ENCODE measurements around the gene GBE1. TPM values are rescaled to one million over a fixed set of nuclear protein-coding genes. Genes with fewer than 3 reads are reported as not detected.
"Not testable (repeated sequence)": the region's sequence is repeated elsewhere in the genome, so short reads cannot be mapped to it uniquely, and the experiment has no call there.

The GBE1 gene
- polyA plus RNA-seq, 1 donor = 10.0 TPM

DNA sequence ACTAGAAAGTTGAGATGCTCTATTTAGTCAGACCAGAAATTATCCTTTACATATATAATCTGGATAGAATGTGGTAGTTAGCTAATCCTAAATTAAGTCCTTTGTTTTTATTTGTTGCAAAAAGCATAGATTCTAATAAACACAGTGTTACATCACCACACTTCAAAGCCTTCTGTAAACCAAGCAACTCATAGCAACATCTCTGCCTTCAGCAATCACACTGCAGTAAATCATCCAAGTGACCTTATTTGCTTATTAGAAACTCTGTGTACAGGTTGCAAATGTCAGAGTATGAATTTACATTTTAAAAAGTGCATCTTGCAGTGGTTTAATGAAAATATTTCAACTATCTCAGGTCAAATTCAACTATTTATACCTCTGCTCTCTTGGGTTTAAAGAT is 242.5 kb downstream of the GBE1 start:
- DNase-seq = no peak

DNA sequence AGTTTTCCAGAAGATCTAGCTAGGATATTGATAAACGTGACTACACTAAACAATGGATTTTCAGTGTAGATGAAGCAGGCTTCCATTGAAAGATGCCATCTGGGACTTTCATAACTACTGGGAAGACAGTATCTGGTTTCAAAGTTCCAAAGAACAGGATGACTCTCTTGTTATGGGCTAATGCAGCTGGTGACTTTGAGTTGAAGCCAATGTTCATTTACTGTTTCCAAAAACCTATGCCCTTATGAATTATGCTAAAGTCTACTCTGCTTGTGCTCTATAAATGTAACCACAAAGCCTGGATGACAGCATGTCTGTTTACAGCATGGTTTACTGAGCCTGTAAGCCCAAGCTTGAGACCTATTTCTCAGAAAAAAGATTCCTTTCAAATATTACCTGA is 245.4 kb downstream of the GBE1 start:
- DNase-seq = no peak

DNA sequence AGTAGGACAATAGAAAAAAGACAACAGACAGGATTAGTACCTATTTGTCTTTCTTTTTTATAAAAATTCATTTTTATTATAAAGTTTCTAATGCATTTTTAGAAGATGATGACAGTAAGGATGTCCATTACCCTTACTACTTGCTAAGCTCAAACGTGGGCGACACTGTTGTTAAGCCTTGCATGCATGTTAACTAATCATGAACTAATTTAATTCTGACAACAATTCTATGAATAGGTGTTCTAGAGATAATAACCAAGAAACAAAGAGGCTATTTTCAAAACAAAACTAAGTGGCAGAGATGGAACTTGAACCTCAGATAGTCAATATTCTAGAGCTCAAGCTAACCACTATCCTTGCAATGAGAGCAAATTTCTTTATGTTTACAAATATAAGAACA is 247.9 kb downstream of the GBE1 start:
- DNase-seq = no peak

DNA sequence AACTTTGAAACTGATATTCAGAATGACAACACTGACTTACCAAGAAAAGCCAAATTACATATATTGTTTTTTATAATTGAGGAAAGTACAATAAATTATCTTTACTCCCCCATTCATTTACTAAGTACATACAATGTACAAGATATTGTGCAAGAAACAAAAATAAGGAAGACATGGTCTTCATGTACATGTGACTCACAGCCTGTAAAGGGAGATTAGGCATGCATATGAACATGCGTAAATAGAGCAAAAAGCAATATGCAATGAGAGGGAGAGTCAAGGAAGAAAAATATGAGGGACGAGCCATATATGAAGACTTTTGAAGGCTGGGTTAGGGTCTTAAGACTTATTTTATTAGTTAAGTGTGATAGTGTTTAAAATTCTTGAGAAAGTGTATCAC is 258.4 kb downstream of the GBE1 start:
- no peak for DNase-seq

DNA sequence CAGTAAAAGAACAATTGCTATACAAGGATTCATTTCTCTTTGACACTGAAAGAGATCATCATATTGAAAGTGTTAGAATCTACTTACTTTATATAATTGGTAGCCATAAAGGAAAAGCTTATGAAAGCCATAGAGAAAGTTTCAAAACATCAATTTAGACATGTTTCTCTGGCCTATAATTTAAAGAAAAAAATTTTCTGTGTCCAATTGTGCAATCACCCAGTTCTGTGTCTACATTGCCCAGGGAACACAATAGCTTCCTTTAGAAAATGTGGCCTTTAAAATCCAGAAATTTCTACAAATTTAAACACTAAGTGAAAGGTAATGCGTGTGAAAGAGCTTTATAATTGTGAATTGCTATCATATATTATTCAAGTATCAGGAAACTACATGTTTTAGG is 259.2 kb downstream of the GBE1 start:
- no peak for DNase-seq

DNA sequence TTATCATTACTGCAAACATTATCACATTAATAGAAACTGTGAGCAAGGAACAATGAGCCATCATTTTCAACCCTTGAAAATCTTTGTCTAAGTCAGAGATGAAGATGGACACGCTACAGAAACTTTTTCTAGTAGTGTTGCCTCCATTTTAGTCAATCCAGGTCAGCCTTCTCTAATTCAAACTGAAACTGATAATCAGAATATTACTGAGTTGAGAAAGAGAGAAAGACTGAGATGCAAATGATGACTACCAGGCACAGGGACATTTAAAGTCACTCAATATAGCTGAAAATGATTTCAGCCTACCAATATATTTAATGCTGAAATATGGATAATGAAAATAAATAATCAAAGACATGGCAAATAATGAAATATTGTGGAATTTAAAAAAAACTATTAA is 261.4 kb downstream of the GBE1 start:
- DNase-seq = no peak

DNA sequence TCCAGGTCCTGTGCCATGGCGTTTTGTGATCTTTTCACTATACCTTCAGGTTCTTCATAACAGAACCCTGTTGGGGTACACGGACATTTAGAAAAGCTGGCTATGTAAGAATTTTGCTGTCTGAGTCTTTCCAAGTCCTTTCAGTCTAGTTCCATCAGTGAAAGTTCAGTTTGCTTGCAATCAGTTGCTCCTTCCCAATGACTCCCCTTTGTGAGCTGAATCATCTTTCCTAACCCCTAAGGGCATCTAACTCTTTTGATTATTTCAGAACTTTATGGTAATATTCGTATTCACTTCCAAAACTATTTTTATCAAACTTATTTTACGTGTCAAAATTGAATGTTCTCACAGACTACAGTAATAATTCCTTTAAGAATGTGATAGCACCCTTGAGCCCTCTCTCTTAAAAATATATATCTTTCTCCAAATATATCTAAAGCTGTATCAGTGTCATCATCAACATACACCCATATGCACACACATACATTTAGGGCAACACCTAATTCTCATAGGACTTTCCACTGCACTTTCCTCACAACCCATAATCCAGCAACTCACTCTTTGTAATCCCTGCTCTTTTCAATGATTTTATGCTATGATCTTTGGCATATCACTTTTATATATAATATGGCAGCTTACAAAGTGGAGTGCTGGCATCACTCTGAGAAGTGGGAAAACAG is 263.7 kb downstream of the GBE1 start:
- no peak for DNase-seq

DNA sequence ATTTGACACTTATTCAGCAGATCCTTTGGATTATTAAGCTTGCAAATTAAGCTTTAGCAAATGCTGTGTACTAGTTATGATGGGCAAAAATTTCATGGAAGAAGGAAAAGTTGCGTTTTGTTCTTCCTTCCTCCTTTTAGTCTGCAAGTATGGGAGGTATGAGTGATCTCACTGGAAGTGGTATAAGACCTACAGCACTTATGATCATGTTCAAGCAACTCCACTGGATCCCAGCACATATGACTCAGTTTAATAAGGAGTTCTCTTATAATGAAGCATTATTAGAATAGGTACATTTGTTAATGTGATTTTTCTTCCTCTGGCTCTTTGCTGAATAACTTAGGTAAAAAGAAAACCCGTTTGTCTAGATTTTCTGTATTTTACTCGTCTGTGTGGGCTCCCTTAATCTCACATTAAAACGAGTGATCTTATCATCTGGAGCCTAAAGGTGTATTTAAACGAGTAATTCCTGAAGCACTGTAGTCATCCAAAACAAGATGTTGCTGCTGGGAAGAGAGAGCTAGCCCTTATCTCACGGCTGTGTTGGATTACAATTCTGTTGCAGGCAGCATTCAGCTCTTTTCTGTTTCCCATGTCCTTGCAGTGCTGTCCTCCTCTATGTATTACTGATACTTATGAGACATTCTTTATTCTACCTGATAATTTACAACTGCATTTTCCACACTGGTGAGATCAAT is 264.9 kb downstream of the GBE1 start:
- DNase-seq = no peak

DNA sequence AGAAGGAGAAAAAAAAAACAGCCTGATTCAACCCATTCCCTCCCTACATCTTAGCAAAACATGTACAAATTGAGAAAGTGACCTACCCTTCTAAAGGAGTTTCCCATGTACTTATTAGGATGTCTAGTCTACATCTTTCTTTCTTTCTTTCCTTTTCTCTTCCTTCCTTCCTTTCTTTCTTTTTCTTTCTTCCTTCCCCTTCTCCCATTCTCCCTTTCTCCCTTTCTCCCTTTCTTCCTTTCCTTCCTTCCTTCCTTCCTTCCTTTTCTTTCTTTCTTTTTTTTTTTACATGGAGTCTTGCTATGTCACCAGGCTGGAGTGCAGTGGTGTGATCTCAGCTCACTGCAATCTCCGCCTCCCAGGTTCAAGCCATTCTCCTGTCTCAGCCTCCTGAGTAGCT is 269.0 kb downstream of the GBE1 start:
- not testable (repeated sequence) for DNase-seq

DNA sequence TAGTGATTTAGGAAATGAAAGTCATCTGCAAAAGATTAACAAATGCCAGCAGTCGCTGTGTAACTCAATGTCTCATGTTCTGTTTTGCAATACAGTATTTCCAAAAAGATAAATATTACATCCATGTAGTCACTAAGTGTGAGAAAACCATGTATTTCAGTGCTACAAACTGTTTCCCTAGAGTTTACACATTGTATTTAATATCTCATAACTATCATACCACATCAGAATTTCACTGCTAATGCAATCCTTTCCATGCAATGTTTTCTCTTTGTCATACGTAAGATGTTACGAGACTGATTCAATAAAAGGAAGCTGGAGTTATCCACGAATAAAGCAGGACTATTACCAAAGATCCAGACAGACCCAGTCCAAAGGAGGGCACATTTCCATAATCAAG is 269.4 kb downstream of the GBE1 start:
- DNase-seq = no peak

DNA sequence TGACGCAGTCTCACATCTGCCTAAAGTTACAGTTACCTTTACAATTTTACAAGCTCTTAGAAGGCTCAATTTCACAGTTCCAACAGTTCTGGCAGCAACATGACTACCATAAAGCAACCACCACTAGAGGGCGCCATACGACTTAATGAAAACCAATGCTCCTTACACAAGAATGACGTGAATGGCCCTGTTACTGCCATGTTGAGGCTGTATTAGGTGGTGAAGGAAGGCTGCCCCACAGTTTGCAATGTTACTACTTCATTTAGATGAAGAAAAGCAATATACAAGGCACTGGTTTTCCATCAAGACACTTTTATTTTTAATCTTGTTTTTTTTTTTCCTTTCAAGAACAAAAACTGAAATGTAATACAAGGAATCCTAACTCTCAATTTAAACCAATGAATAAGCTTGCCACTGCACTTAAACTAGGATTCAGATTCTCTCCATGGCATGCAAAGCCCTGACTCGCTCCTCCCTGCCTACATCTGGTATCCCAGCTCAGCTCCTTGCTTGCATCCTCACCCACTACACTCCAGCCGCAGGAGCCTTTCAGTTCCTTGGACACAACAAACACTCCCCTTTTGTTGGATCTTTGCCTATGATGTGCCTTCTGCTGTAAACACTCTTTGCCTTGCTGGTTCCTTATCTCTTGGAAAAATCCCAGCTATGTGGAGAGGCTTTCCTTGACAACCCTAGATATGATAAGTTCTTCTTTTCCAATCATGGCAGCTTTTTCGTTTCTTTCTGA is 270.7 kb downstream of the GBE1 start:
- peak; percentile 70 for DNase-seq

DNA sequence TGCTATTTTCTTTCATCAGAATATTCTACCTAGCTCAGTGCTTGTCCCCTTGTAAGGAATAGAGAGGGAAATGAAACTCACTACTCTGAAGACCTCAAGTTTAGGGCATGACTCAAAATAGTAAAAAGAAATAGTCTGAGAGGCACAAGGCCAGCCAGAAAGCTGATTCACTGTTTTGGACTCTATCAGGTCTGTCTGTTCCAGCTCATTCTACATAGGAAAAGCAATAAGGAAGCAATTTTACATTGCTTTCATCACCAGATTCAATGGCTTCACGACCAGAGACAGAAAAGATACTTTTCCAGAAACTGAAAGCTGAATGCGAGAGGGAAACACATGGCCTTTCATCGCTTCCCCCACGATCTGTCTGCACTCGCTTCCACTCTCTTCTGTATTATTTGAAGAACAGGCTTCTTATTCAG is 276.0 kb downstream of the GBE1 start:
- peak; percentile 78 for DNase-seq

DNA sequence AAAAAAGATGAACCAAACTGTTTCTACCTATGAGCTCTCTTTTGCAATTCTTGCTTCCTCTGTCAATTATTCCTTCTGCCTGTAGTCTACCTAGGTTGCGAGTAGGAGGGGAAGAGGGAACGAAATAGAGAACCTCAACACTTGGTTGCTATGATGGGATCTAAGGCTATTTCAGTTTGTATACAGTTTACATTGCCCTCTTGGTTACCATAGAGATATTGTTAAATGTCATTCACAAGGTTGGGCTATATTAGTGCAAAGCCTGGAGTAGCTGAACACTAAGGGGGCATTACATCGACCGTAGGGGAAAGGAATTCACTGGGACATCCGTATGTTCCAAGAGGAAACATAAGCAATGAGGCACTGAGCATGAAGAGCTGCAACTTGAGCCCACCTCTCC is 276.9 kb downstream of the GBE1 start:
- no peak for DNase-seq

DNA sequence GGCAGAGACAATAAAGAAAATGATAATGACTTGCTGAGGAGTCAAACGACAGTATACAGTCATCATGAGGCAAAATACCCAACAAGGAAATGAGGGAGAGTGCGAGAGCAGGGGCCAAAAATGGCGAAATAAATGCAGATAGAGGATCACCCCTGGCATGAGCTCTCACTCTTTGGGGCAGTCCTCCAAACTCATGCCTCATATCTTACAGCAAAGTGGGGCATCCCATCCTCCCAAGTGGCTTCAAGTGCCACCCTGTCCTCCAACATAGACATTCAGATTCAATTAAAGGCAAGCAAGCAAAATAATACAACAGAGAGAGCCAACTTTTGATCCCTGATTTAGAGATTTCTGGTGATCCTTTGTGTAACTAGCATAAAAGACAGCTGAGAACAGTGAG is 278.4 kb downstream of the GBE1 start:
- DNase-seq = no peak

DNA sequence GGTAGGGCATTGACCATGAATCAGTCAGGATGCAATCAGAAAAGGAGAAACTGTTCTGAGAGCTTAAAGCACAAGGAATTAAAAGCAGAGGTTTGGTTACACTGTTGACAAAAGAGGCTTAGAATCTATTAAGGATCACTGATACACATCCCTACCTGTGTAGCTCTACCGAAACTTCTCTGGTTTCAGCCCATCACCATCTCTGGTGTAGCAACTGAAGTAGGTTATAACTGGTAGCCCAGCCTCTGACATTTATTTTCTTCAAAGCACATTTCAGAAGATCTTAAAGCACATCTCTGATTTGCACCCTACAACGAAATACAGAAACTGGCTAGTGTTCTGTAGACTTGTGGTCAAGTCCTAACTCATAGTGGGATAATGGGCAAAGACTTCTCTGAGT is 283.7 kb downstream of the GBE1 start:
- no peak for DNase-seq

DNA sequence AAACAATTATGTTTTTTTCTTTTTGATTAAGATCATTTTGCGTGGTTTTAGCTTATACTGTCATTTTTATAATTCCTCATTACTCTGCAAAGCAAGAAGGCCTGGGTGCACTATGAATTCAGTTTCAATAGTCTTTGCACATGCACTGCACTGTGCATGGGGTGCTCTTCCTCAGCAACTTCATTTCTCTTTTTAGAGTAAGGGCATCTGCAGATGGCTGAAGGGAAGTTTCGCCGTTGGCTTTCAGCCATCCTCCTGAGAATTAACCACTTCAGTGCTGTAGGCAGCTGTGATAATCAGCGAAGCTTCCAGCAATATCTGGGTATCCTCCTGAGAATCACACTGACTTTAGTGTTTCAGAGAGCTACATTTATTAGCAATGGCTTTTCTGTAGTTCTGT is 284.8 kb downstream of the GBE1 start:
- DNase-seq = no peak

DNA sequence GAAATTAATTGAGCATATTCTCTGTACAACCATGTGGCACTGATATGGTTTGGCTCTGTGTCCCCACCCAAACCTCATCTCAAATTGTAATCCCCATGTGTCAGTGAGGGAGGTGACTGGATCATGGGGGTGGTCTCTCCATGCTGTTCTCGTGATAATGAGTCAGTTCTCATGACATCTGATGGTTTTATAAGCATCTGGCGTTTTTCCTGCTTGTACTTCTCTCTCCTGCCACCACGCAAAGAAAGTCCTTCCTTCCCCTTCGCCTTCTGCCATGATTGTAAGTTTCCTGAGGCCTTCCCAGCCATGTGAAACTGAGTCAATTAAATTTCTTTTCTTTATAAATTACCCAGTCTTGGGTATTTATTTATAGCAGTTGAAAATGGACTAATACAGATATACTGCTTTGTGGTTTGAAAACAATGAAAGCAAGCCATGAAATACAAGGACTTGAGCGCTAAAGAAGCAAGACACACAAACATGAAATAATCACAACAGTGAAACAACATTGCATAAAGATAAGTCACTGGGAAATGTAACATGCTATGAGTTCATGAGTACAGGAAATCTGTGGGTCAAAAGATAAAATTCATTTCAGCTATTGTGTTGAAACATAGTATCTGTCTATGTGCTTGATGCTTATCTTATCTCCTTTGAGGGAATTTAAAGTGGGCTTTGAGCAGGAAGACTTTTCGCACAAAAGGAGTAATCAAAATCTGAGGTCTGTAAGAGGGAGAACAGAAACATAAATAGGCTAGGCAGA is 288.7 kb downstream of the GBE1 start:
- no peak for DNase-seq

DNA sequence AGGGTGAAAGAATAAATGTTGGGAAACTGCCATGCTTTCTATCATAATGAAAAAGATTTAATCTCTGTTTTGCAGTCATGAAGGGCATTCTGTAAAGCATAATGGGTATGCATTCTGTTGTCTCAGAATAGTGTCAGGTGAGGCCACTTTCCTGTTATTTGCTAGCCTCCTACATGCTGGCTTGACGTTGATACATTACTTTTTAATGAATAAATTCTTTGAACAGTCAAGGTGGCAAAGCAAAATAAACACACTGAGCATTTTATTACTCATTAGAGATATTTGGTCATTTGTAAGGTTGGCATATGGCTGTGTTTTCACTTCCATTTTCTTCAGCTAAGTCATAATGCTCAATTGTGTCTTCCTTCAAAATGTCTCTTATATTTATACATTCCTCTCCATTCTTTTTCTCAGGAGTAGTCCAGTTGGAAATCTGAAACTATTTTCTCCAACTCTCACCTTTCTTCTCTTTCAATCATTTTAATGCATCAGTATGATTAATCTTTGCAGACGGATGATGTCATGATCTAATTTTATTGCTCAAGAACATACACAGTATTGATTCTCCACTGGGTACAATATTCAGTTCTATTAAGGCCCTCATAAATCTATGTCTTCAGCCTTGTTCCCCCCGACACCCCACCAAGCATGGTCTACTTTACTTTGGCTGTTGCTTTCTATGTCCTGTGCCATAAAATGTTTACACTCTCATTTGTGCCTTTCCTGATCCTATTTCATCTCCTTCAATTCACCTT is 290.7 kb downstream of the GBE1 start:
- DNase-seq = no peak

DNA sequence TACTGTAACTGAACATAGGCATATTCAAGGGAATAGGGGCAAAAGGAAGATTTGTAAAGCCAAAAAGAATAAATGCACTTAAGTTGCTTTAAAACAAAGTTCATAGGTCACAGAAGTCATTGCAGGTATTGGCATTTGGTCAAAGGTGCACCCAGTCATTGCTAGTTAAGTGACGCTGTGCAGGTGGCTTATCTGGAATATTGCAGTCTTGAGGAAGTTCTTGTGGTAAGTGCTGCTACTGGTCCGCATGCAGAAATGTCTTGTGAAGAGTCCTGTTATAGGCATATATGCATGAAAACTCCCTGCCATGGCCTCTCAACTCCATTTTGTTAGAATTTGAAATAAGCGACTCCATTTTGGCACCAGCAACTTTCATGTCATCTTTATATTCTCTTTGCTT is 293.1 kb downstream of the GBE1 start:
- no peak for DNase-seq

DNA sequence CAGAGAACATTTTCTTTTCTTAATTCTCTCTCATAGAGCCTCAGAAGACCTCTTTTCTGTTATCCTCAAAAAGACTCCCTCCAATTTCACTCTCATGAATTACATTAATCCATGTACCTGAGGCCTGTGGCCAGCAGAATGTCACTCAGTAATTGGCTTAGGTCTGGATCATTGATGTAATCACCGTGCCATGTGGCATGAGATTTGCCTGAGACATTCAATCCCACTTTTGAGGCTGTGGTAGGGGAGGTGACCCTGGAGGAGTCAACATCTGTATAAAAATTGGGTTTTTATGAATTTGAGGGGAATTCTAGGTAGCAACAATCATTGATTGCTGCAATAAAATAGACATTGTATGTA is 295.3 kb downstream of the GBE1 start:
- DNase-seq = no peak

DNA sequence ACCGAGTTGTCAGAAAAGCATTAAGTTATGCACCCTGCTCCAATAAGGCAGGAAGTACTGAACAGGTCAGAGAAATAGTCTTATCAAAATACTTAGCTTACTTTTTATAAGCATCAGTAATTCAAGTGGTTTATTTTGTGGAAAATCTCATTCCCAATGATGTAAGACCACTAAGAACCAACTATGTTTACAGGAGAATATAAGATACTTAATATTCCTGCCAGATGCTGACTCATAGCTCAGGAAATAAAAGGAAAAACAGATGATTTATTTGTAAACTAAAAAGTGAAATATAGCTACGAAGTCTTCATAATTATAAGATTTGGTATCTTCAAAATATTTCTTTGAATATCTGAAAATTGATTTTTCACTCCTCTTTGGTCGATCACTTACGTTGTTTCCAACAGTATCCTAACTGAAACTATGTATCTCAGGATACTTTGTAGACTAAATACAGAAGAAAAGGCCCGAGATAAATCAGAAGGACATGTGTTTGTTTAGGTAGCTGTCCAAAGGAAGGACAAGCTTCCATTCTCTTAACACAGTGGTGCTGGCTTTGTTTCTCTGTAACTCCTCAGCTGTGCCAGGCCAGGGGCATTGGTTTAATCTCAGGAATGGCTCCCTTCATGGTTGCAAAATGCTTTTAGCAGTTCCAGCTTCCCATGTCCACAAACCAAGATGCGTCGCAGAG is 295.8 kb downstream of the GBE1 start:
- DNase-seq = no peak

DNA sequence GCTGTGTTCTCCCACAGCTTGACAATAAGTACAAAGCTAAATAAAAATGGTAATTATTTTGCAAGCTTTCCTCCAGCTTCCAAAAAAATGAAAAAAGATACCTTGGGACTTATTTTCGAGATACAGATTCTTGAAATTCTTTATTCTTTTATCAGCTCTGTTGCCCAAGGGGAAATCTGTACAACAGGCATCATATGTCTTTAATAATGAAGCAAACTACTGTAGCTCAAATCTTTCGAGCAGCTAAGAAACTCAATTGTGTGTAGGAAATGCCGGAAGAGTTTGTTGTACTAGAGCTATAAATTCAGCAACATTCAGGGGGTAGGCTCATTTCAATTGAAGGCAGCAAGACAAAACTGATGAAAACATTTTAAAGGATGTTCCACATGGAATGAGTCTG is 297.7 kb downstream of the GBE1 start:
- DNase-seq = no peak
